Spleen (tissue), 7 donors: ENCODE measurements around the gene CCDC157.

Source experiments
- POLR2A ChIP-seq, 3 donors: fragments of 450-650 bp; IDR thresholded peaks; one replicate each; pipeline ENCODE4 v1.5.1; 2017; ENCODE audit warnings: antibody characterized with exemption in 3 of 3, mild to moderate bottlenecking in 1 of 3
- TF ChIP-seq, protein P1 (sequence below), 11 experiments: fragments of 200-600 bp in 7 of 11; fragments of 450-650 bp in 4 of 11; sonication (generic) in 4 of 11; IDR thresholded peaks in 8 of 11; conservative IDR thresholded peaks in 3 of 11; 1 replicate in 7 of 11; 2 replicates in 4 of 11; pipeline versions ENCODE4 v1.4.0 to v1.8.0; 2016 to 2021; ENCODE audit warnings: antibody characterized with exemption in 11 of 11, inconsistent platforms in 4 of 11, mild to moderate bottlenecking in 1 of 11
- donor health status: DM: no; HTN: no; CAD: no; lungs with moderate emphysema.
- donor health status: DM: no; HTN: no; CAD: no.
- donor health status: DM: no; HTN: no; CAD: no.

DNA sequence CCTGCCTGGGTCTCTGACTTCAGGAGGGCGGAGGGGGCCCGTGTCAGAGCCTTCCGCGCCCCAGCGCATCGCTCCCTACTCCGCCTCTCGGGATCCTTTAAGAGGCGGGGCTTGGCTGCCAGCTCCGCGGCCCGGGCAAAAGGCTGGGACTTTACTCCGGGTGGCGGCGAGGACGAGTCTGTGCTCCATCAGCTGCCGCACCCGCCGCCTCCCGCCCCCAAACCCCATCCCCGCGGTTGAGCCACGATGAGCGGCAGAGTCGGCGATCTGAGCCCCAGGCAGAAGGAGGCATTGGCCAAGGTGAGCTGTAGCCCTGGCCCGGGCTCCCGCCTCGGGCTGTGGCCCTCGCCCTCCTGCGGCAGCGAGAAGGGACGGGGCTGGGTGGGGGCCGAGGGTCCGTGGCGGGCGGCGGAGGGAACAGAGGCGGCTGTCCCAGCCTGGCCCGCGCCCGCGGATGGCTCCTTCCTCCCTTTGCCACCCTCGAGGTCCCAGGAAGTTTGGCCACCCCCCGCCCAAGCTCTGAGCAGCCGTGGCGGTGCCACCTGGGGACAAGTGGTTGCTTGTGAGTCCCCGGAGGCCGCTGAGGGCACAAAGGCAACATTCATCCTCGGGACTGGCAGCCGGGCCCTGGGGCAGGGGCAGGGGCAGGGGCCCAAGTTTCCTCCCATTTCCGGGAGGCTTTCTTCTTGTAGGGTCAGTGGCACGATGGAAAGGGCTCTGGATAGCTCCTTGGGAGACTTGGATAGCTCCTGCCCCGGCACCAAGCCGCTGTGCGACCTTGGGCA, 40.3 kb downstream of the CCDC157 start, which contains the start of gene SEC14L2:
- TF ChIP-seq, protein P1, sequence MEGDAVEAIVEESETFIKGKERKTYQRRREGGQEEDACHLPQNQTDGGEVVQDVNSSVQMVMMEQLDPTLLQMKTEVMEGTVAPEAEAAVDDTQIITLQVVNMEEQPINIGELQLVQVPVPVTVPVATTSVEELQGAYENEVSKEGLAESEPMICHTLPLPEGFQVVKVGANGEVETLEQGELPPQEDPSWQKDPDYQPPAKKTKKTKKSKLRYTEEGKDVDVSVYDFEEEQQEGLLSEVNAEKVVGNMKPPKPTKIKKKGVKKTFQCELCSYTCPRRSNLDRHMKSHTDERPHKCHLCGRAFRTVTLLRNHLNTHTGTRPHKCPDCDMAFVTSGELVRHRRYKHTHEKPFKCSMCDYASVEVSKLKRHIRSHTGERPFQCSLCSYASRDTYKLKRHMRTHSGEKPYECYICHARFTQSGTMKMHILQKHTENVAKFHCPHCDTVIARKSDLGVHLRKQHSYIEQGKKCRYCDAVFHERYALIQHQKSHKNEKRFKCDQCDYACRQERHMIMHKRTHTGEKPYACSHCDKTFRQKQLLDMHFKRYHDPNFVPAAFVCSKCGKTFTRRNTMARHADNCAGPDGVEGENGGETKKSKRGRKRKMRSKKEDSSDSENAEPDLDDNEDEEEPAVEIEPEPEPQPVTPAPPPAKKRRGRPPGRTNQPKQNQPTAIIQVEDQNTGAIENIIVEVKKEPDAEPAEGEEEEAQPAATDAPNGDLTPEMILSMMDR (IDR thresholded peaks at IDR 0.05 in 8 of 11, conservative IDR thresholded peaks at IDR 0.05 in 3 of 11) = no peak
- no peak for TF ChIP-seq POLR2A (IDR thresholded peaks at IDR 0.05)
